Measurements from ENCODE around the gene PLEKHA3.
A peak's percentile ranks its signal among the peaks of the same experiment; 100 is the strongest.
"Not testable (repeated sequence)": the region's sequence is repeated elsewhere in the genome, so short reads cannot be mapped to it uniquely, and the experiment has no call there.

PLEKHA3 gene

DNA sequence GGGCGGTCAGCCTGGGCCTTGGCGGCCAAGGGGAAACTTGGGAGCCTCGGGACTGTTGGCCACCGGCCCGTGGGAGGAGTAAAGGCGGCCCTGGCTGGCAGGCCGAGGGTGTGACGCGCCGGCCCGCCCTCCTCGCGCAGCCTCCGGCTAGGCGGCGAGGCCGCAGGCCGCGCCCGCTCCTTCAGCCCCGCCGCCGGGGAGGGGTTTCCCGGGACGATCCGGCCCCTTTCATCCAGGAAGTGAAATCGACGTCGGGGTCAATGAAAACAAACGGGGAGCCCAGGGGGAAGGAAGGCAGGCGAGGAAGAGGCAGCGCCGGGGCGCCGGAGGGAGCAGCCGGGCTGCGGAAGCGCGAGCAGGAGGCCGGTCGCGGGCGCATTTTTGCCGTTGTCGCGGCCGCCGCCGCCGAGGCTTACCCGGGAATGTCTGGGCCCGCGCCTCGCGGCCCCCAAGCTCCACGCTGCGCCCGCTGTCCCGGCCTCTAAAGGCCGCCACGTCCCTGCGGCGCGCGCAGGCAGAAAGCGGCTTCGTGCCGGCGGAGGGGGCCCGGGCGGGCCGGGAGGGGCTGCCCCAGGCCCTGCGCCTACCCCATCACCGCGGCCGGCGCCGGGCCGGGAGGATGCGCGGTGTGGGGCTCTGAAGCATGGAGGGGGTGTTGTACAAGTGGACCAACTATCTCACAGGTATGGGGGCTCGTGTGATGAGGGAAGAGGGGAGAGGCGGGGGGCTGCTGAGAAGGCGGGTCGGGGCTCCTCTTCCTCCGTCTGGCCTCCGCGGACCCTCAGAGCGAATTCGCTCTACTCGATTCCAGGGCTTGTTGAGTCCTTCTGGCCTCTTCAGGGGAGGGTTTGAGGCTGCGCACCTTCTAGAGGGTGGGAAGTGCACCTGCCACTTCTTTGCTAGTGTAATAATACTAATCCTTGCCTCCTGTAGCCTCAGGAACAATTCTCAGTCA lies at the start of gene PLEKHA3:
TSS of gene PLEKHA3 (plus strand) at position 231 of the 955 bp plus-strand sequence. CDS start at position 644, 413 bp downstream.
- peak; percentile 99 for DNase-seq (ENCODE audit: low read depth)

DNA sequence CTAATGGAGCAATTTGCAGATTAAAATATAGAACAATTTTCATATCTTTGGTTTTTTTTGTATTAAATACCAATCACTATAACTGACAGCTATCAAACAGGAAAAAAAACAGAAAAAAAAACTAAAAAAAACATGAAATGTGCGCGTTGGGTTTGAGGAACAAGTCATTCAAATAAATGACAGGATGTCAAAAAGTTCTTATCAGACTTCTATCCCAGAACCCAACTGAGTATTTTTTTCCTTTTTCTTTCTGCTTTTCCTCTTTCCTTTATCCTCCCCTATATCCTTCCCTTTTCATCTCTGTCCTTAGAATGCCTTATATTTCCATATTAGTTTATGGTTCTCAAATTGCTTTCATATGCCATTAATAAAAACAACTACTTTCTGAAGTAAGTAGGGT lies 43.6 kb upstream of the PLEKHA3 start:
- no peak for DNase-seq (ENCODE audit: low read depth)

DNA sequence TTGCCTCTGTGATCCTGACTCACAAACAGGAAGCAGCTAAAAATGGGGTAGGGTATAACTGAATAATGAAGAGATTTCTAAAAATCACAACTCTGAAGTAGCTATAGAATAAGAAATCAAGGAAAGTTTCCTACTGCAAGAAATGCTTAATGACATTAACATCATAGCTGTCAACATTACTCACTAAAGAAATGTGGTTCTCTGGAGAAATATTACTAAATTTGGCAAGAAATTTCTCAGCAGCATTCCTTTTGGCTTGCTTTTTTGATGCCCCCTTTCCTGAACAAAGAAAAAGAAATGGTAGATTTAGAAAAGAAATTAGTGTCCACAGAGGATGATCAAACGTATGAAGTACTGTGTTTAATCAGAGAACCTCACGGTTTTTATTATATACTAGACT lies 38.8 kb upstream of the PLEKHA3 start:
- DNase-seq (ENCODE audit: low read depth) = no peak

DNA sequence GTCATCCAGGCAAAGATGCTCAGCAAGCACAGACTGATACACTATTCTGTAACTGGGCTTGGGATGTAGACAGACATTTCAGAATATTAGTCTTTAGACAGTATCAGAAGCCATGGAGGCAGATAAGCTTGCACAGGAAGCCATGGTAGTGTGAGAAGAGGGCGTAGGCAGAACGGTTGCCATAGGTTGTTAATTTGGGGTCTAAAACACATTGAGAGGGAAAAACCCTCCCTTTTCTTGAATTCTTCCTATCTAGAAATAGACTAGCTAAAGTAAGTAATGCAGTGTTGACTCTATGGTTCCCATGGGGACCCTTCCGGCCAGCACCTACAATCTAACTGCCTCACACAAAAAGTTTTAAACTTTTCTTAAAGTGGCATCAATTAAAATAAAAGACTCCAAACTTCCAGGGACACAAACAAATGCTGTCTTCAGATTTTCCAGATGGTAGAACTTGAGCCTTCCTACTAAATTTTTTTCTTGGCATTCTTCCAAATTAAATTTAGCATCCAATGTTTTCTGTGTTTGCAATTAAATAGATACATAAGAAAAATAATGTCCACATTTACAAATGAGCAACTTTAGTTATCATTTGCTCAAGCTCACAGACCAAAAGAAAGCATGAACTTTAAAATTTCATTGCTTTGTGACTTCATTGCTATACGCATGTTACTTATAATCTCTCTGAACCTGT lies 31.1 kb upstream of the PLEKHA3 start:
- no peak for DNase-seq (ENCODE audit: low read depth)

DNA sequence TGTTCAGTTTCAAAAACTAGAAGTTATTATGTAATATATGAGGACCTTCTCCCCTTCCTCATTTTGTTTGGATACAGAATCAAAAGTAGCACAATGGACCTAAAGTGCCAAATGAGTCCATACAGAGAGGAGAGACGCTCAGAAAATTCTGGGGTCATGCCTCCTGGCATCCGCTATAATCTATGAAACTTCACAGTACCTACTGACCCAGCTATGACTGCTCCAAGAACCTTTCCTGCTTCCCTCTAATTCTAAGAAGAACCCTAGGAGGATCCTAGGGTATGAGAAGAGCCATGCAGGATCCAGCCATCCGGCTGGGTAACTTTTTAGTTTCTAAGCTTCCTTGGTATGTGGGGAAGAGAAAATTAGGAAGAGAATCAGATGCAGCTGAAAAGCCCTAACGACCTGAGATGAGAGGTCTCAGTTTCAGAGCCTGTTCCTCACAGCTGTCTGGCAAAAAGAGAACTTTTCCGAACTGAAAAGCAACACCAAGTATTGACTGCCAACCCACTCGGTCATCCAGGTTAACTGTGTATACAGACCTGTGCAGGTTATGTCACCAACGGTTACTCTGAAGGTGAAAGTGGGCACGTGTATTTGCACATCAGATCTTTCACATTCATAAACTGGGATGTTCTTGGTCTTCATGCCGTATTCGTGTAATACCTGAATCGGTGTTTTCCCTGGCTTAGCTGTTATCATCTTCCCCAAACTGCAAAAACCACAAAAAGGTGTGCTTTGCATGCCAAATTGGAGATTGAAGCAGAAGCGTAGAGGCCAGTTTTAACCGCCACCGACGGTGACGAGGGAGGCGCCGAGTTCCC lies 30.3 kb upstream of the PLEKHA3 start:
- DNase-seq (ENCODE audit: low read depth) = peak; percentile 27

DNA sequence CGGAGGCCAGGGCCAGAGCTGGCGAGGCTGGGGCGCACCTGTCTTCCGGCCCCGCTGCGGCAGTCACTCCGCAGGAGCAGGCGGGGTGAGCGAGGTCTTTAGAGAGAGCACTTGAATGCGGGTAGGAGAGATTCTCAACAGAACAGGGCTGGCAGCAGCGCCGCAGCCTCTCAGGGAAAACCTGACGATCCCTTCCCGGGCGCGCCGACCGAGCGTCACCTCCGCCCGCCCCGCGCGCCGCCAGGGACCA lies 29.8 kb upstream of the PLEKHA3 start:
- peak; percentile 78 for DNase-seq (ENCODE audit: low read depth)

DNA sequence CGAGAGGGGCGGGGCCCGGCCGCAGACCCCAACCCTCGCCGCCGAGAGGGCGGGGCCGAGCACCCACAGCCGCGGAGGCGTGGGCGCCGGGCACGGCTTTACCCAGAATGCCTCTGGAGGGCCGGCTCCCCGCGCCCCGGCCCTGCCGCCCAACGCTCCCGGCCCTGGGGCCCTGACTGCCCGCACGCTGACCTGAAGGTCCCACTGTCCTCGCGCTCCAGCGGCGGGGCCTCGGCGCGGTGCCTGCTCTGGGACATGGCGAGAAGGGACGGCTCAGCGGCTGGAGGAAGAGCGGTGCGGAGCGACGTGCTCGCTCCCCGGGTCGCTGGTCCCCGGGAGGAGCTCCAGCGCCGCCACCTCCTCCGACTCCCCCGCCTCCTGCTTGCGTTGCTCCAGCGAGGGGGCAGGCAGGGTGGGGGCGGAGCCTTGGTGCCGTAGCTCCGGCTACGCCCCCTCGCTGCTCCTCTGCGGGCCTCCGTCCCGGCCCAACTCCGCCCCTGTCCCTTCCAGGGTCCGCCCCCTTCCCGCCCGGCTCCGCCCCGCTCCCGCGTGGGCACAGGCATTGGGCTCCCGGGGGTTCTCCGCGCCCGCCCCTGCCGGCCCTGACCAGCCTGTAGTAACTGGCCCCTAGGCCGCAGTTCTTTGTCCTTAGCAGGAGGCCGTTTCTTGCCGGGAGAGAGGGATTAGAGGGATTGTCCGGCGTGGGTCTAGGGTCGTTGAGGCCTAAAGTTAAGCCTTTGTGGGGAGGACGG lies 29.3 kb upstream of the PLEKHA3 start, which contains the start of the genes PJVK and PRKRA:
TSS of gene PJVK (plus strand) at position 605 of the 752 bp plus-strand sequence. CDS start 2,032 bp downstream, outside the sequence.
TSS of gene PRKRA (minus strand) at position 402 of the 752 bp plus-strand sequence. CDS start at position 257, 145 bp downstream.
- DNase-seq (ENCODE audit: low read depth) = peak; percentile 97

DNA sequence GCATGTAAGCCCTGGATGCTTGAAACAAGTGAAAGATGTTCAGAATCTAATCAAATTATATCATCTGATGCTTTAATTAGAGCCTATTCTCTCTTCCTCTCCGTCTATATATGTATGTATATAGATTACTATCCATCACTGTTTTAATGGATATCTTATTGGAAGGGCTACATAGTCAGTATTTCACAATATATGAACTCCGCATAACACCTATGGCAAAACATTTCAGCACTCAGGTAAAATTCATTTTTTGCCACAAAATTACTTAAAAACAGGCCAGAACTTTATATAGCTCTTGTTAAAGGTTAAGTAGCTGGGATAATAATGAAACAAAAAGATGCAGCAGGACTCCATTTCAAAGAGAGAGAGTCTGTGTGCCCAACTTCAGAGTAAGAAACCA lies 27.9 kb upstream of the PLEKHA3 start:
- no peak for DNase-seq (ENCODE audit: low read depth)

DNA sequence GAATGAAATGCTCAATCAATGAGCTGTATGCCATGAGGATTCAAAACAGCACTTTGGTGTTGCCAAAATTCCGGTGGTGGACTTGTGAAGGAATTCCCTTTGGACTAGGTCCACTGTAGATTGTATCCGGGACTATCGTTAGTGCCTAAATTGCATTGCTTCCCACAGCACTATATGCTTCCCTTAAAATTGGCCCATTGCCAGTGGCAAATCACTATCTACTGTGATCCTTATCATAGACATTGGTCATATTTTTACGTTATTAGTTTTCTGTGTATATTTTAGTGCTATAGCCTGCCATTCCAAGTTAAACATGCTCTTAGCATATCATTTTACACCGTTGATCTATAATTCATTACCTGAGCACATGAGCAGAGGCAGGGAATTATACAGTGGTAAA lies 27.4 kb upstream of the PLEKHA3 start:
- no peak for DNase-seq (ENCODE audit: low read depth)

DNA sequence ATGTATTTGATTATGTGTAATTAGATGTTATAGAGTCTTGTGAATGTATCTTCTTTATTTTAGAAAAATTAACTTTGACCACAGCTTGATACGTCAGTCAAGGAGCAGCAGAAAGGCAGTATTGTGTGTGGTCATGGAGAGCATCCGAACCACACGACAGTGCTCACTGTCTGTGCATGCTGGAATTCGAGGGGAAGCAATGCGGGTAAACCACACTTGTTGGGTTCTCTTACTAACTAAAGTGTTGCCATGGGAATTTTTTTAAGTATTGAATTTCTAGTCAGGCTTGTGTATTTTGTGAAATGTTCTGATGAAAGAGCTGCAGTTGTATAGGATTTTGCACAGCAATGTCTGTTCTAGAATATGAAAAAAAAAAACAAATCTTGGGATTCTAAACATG lies 24.3 kb upstream of the PLEKHA3 start:
- DNase-seq (ENCODE audit: low read depth) = no peak

DNA sequence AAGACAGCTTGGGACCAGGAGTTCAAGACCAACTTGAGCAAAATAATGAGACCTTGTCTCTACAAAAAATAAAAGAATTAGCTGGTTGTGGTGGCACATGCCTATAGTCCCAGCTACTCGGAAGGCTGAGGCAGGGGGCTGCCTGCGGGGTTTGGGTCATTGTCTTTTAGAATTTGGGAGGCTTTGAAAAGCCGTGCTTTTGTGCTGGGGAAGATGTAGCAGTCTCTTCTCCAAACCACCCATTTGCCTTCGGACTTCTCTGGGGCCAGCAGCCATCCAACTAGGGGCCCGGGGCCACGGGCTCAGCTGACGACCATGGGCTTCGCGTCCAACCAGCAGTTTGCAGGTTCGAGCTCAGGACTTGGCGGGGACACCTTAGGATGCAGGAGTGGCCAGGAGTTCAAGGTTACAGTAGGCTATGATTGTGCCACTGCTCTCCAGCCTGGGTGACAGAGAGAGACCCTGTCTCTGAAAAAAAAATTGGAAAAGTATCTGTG lies 22.8 kb upstream of the PLEKHA3 start:
- no peak for DNase-seq (ENCODE audit: low read depth)

DNA sequence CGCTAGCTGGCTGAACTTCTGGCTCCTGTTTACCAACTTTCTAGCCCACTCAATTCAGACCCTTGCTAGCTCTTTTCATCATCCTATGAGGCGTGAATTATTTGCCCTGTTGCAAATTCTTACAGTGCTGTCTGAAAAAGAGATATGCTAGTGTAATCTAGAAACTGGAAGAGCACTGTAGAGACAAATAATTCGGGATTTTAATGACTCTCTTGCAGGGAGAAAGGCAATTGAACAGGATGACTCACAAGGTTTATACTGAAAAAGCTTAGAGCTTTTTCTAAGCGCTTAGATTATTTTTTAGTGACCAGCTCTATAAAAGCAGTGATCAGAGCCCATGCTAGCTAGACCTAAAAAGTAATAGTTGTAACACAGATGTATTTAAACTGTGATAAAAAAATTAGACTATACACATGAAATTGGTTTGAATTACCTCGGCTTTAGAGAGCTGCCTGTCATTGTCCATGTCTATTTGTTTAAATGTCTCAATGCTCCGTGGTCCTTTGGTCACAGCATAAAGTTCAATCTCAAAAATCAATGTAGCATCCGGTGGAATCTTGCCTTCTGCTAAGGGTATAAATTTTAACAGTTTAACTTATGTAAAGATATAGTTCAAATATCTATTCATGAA lies 10.9 kb upstream of the PLEKHA3 start:
- no peak for DNase-seq (ENCODE audit: low read depth)

DNA sequence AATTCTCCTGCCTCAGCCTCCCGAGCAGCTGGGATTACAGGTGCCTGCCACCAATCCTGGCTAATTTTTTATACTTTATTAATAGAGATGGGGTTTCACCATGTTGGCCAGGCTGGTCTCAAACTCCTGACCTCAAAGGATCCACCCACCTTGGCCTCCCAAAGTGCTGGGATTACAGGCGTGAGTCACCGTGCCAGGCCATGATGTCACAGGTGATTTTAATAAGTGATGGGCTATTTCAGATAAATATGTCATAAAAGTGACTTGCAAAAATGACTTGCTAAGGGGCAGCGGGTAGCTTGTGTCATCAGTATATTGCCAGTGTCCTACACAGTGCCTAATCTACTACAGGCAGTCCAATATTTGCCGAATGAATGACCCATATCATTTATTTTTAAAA lies 8.9 kb upstream of the PLEKHA3 start:
- DNase-seq (ENCODE audit: low read depth) = not testable (repeated sequence)

DNA sequence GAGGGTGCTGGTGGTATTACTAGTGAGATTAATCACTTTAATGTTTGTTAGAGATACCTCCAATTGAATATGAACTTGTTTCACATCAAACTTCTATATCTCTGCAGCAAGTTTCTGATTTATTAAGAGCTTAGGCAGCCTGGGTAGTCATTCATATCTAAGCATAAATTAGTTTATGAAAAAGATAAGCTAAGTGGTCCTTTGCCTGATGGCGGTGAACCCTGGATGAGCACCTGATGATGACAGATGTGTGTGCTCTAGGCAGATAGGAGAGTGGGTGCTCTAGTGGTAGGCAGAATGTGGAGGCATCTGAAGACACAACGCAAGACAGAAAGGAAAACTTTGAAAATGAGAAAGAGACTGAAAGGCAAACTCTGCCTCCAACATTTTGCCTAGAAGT lies 6.9 kb upstream of the PLEKHA3 start:
- DNase-seq (ENCODE audit: low read depth) = no peak

DNA sequence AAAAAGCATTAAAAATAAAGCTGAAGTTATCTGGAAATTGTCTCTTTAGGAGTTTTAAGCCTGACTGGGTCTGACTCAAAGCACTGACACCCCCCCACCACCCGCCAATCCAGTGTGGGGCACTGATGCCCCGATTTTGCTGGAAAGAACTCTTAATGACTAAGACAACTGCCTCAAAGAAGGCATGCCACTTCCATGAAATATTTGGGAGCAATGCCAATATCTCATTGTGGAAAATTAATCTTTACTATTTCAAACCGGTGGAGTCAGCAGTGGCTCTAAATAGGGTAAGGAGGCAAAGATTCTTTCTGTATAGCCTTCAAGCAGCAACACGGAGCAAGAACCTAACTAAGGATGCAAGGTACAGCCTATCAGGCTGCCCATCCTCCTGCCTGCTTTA lies 6.3 kb upstream of the PLEKHA3 start:
- peak; percentile 13 for DNase-seq (ENCODE audit: low read depth)

DNA sequence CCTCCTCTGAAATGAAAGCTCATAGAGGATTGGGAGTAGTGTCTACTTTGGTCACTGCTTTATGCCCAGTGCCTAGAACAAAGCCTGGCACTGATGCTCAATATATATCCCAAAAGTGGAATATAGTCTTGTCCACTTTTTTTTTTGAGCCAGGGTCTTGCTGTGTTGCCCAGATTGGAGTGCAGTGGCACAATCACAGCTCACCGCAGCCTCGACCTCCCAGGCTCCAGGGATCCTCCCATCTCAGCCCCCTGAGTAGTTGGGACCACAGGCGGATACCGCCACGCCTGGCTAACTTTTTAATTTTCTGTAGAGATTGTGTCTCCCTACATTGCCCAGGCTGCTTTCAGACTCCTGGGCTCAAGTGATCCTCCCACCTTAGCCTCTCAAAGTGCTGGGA lies 5.7 kb upstream of the PLEKHA3 start:
- DNase-seq (ENCODE audit: low read depth) = no peak

DNA sequence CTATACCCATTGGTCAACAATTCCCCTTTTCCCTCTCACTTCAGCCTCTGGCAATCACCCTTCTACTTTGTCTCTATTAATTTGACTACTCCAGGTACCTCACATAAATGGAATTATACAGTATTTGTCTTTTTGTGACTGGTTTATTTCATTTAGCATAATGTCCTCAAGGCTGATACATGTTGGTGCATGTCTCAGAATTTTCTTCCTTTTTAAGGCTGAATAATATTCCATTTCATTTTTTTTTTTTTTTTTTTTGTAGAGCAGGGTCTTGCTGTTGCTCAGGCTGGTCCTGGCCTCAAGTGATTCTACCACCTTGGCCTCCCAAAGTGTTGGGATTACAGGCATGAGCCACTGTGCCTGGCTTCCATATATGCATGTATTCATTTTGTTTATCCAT lies 3.8 kb upstream of the PLEKHA3 start:
- no peak for DNase-seq (ENCODE audit: low read depth)

DNA sequence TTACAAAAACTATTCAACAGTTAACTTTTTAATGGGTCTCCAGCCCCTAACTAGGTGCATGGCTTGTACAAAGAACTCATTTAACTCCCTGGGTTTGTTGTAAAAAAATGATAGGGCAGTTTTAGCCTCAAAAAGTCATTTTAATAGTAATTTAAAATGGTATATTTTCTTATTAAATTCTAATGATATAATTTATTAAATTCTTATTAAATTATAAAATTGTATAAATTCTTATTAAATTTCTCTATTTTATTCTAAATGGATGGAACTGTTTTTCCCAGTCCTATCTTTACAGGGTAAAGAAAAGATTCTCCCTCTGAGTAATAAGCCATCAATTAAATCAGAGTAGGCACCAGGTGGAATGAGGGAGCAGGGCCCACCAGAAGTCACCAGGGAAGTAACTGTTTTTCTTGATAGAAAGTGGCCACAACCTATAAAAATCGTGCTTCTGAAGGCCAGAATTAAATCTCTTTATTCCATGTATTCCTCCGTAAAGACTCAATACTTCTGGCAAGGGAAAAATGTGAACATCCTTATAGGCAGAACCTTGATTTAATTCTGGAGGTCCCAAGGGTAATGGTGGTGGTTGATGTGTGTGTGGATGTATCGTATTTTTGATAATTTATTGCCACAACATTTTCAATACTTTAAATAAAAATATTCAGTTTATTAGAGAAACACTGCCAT lies 2.7 kb upstream of the PLEKHA3 start:
- DNase-seq (ENCODE audit: low read depth) = no peak

DNA sequence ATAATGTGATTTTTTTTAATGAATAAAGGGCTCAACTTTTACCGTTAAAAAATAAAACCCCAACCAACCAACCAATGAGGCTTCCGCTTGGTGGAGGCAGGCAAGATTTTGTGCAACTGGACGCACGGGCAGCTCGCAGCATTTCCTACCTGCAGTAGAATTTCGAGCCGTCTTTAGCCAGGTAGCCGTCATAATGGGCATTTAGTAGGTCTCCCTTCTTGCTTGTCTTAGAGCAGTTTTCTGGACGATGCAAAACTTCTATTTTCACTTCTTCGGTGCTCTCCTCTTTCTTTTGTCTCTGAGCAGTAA lies 2.2 kb upstream of the PLEKHA3 start:
- peak; percentile 31 for DNase-seq (ENCODE audit: low read depth)

DNA sequence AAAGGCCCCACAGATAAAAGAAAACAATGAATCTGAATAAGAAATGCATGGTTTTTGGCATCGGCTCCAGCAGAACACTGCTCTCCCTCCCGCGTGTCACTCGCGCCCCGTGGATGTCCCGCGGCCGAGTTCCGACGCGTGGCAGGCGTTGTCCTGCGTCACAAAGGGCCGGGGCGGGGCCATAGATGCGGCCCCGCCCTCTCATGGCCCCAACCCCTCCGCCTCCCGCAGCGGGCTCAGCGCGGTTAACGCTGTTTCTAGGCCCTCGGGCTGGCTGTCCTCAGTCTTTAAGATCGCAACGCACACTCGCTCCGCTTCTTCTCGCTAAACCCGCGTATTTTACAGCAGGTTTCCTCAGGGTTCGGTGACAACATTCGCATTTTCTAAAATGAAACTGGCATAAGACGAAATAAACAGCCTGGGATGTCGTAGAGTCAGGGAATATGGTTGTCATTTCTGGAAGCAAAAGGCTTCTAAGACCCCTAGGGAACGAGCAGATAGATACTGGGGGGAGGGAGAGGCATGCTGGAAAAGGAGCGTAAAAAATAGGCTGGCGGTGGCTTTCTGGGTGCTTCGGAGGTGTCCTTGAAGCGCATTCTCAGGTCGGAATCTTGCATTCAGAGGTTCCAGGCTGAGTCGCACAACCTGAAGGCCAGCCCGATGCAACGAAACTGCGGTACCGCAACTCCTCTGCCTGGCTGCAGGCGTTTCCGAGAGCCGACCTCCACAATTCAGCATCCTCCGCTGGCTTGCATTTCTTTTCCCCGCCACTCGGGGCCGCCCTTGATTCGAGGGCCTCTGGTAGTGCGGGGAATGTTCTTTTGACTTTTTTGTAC lies 1.6 kb upstream of the PLEKHA3 start, which contains the start of gene FKBP7:
TSS of gene FKBP7 (minus strand) at position 162 of the 836 bp plus-strand sequence. CDS start at position 61, 101 bp downstream.
- peak; percentile 85 for DNase-seq (ENCODE audit: low read depth)
